Urinary bladder (tissue), 4 donors: Measurements from ENCODE around the gene ZNF576. TPM values are rescaled to one million over a fixed set of nuclear protein-coding genes. Genes with fewer than 3 reads are reported as not detected.
A peak's percentile ranks its signal among the peaks of the same experiment; 100 is the strongest.
"Not testable (repeated sequence)": the region's sequence is repeated elsewhere in the genome, so short reads cannot be mapped to it uniquely, and the experiment has no call there.

Experiments used
- DNase-seq: peaks from one replicate; pipeline ENCODE4 v3.0.0-alpha.2; 2015; ENCODE audit errors: extremely low spot score
- H3K27ac ChIP-seq: one replicate; pipeline ENCODE4 v1.5.1; 2013; ENCODE audit warnings: low read depth, mild to moderate bottlenecking, moderate library complexity
- H3K36me3 ChIP-seq: one replicate; pipeline ENCODE4 v1.6.1; 2013; ENCODE audit warnings: mild to moderate bottlenecking, moderate library complexity; ENCODE audit not compliant: insufficient read depth
- H3K4me1 ChIP-seq: one replicate; pipeline ENCODE4 v1.6.1; 2013; ENCODE audit warnings: mild to moderate bottlenecking, moderate library complexity; ENCODE audit not compliant: insufficient read depth
- H3K4me3 ChIP-seq: one replicate; pipeline ENCODE4 v1.5.1; 2013; ENCODE audit warnings: low read depth, low read length
- WGBS: extraction: QIAGEN DNeasy Blood & Tissue Kit; methylation state at CpG from one replicate; pipeline ENCODE4 v1.1.7; 2013; 5-methylcytosine and 5-hydroxymethylcytosine counted together
- polyA plus RNA-seq: library from polyadenylated mRNA; stranded (reverse); fragments of 200-250 nt; gene quantifications from one replicate; pipeline ENCODE4 v1.2.3, GENCODE V29; 2013
- total RNA-seq: library from RNA; depleted of rRNA; stranded (reverse); fragments of >200 nt; gene quantifications from one replicate; pipeline ENCODE4 v1.2.3, GENCODE V29; 2014
- donor health status: healthy with polysubstance abuse.
- donor health status: healthy.

The ZNF576 gene
- total and polyA plus RNA-seq, 2 donors = 5.1 to 19.2 TPM

- WGBS = 96% methylated on average over 1 of the region's 1 CpG
- Histone ChIP-seq H3K4me1 (peaks cover 1% of the 10 kb centered on the region), H3K36me3 (no peaks in the 10 kb centered on the region), H3K27ac (no peak overlapping the region), H3K4me3 (no peak overlapping the region)
- DNase-seq = no peak
Observed at GRCh38 chr19:43584484-43584883, 11.9 kb upstream of the ZNF576 start.

- H3K4me1 ChIP-seq = no peaks in the 10 kb centered on the region
- H3K4me3 ChIP-seq = no peak overlapping the region
- no peak for DNase-seq
- 82% methylated on average over 2 of the region's 2 CpGs for WGBS
- H3K36me3 ChIP-seq = no peaks in the 10 kb centered on the region
- no peak overlapping the region for H3K27ac ChIP-seq
Observed at GRCh38 chr19:43586346-43586745, 10.0 kb upstream of the ZNF576 start.

- DNase-seq, H3K4me3 ChIP-seq, H3K36me3 ChIP-seq, H3K4me1 ChIP-seq, H3K27ac ChIP-seq: not testable (repeated sequence)
- WGBS = 94% methylated on average over 3 of the region's 3 CpGs
Observed at GRCh38 chr19:43587029-43587428, 9.4 kb upstream of the ZNF576 start.

GRCh38 chr19:43589277-43589676 is 7.1 kb upstream of the ZNF576 start:
- H3K27ac ChIP-seq = no peak overlapping the region
- no peak for DNase-seq
- 86% methylated on average over 5 of the region's 5 CpGs for WGBS
- H3K4me1 ChIP-seq = no peaks in the 10 kb centered on the region
- peaks cover 5% of the 10 kb centered on the region for H3K36me3 ChIP-seq
- no peak overlapping the region for H3K4me3 ChIP-seq

GRCh38 chr19:43589678-43590077 is 6.7 kb upstream of the ZNF576 start:
- DNase-seq = no peak
- Histone ChIP-seq H3K4me3 (no peak overlapping the region), H3K27ac (no peak overlapping the region), H3K4me1 (no peaks in the 10 kb centered on the region), H3K36me3 (peaks cover 5% of the 10 kb centered on the region)
- WGBS = 85% methylated on average over 6 of the region's 6 CpGs

GRCh38 chr19:43591904-43592772 is 4.3 kb upstream of the ZNF576 start:
- H3K4me1 ChIP-seq = no peaks in the 10 kb centered on the region
- H3K27ac ChIP-seq = no peak overlapping the region
- DNase-seq = no peak
- no peak overlapping the region for H3K4me3 ChIP-seq
- 95% methylated on average over 63 of the region's 63 CpGs for WGBS
- H3K36me3 ChIP-seq = peaks cover 5% of the 10 kb centered on the region

GRCh38 chr19:43592800-43593350 is 3.5 kb upstream of the ZNF576 start:
- DNase-seq = no peak
- 94% methylated on average over 37 of the region's 37 CpGs for WGBS
- Histone ChIP-seq H3K36me3 (peaks cover 5% of the 10 kb centered on the region), H3K27ac (no peak overlapping the region), H3K4me3 (no peak overlapping the region), H3K4me1 (no peaks in the 10 kb centered on the region)

GRCh38 chr19:43594081-43594697 is 2.2 kb upstream of the ZNF576 start:
- Histone ChIP-seq H3K36me3 (peaks cover 5% of the 10 kb centered on the region), H3K4me1 (no peaks in the 10 kb centered on the region), H3K4me3 (peak overlapping the region; percentile 53), H3K27ac (no peak overlapping the region)
- DNase-seq = no peak
- 89% methylated on average over 10 of the region's 10 CpGs for WGBS

GRCh38 chr19:43594710-43595604 is 1.4 kb upstream of the ZNF576 start:
- peaks cover 5% of the 10 kb centered on the region for H3K36me3 ChIP-seq
- no peaks in the 10 kb centered on the region for H3K4me1 ChIP-seq
- peak overlapping the region; percentile 53 for H3K4me3 ChIP-seq
- H3K27ac ChIP-seq = peak overlapping the region; percentile 39
- DNase-seq = no peak
- 2% methylated on average over 64 of the region's 64 CpGs for WGBS

- WGBS = 1% methylated on average over 18 of the region's 18 CpGs
- peak overlapping the region; percentile 39 for H3K27ac ChIP-seq
- DNase-seq = no peak
- peak overlapping the region; percentile 53 for H3K4me3 ChIP-seq
- H3K4me1 ChIP-seq = no peaks in the 10 kb centered on the region
- peaks cover 5% of the 10 kb centered on the region for H3K36me3 ChIP-seq
Observed at GRCh38 chr19:43595605-43595998, 793 bp upstream of the ZNF576 start.

GRCh38 chr19:43596842-43597461 is 557 bp downstream of the ZNF576 start:
- WGBS = 16% methylated on average over 7 of the region's 7 CpGs
- peak overlapping the region; percentile 49 for H3K4me3 ChIP-seq
- H3K4me1 ChIP-seq = no peaks in the 10 kb centered on the region
- no peak for DNase-seq
- no peak overlapping the region for H3K27ac ChIP-seq
- H3K36me3 ChIP-seq = peaks cover 5% of the 10 kb centered on the region

- Histone ChIP-seq H3K36me3 (peaks cover 3% of the 10 kb centered on the region), H3K27ac (no peak overlapping the region), H3K4me1 (no peaks in the 10 kb centered on the region), H3K4me3 (no peak overlapping the region)
- DNase-seq = no peak
- 46% methylated on average over 5 of the region's 5 CpGs for WGBS
Observed at GRCh38 chr19:43597876-43598275, 1.5 kb downstream of the ZNF576 start.
